GM10847 (cell line): Measurements from ENCODE around the gene PDCL2.

ENCODE experiments used
- POLR2A ChIP-seq: IDR thresholded peaks from 2 replicates; pipeline ENCODE4 v1.6.1; 2011; ENCODE audit not compliant: insufficient read length; ENCODE audit errors: extremely low read depth

PDCL2 gene

DNA sequence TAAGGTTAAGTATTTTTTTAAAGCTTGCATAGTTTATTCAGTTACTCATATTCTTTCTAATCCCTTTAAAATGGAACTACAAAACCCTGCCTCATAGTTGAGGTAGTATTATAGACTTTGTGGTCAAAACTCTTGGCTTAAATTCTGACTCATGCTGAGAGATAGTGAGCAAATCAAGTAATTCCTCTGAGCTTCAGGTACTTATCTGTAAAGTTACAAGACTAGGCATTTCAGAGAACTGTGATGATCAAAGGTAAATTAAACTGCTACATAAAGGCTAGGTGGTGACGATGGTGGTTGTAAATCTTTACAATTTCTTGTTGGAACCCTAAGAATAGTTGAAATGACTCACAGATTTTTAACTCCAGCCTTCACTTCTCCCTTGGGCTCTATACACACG, 42.2 kb downstream of the PDCL2 start:
- TF ChIP-seq POLR2A: no peak

- TF ChIP-seq POLR2A: no peak
These were observed 44.1 kb downstream of the PDCL2 start for GRCh38 chr4:55547918-55548317.

DNA sequence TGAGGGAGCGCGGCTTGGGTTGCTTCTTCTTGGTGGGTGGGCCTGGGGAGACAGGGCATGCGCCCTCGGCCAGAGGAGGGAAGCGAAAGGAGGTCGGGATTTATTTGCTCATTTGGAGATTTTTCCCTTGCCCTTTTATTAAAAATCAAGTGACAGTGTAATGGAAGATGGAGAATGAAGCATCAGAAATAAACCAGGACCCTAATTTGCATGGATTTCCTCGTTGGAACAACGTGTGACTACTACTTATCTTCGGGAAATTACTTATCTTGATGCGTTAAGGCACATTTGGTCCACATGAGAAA, 44.6 kb downstream of the PDCL2 start:
- no peak for TF ChIP-seq POLR2A

DNA sequence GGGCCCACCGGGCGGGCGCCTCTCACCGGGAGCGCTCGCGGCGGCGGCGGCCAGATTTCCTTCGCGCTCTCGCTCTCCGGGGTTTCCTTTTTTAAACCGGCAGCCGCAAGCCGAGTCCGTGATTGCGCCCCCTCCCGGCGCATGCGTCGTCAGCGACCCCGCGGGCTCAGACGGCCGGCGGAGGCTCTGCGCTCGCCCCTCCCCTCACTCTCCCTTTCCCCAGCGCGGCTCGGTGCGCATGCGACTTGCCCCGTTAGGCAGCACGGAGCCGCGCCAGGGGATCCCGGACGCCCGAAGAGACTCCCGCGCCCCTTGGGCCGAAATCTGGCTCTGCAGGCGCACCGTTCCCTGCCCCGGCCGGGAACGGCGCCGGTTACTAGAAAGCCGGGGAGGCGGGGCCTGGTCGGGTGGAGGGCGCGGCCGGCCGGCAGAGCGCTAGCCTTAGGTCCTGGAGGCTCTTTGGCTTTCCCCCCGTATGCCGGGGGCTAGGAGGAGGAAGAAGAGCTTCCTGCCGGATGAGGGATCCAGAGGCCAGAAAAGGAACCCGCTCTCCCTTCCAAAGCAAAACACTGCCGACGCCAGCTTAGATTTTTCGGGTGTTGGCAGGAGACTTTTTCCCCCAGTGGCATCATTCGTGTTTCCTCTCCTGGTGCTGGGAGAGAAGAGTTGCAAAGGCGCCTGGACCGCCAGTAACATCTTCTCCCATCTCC, 45.1 kb downstream of the PDCL2 start, which contains the start of gene CLOCK:
CLOCK (minus strand) TSS at position 154 of the 710 bp plus-strand sequence. CDS start 64,124 bp downstream, outside the sequence.
- TF ChIP-seq POLR2A: peak; percentile 52

DNA sequence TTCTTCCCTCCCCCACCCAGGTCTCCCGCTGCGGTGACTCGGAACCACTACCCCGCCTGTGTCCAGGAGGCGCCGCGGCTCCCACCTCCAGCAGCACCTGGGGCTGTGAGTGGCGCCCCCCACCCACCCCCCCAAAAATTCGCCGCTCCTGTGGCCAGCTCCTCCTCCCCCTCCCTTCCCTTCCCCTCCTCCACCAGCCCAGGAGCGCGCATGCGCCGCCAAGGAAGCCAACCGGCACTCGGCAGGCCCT, 45.6 kb downstream of the PDCL2 start:
- TF ChIP-seq POLR2A: no peak

- peak; percentile 25 for TF ChIP-seq POLR2A
These were observed 46.2 kb downstream of the PDCL2 start for GRCh38 chr4:55545641-55546505.

DNA sequence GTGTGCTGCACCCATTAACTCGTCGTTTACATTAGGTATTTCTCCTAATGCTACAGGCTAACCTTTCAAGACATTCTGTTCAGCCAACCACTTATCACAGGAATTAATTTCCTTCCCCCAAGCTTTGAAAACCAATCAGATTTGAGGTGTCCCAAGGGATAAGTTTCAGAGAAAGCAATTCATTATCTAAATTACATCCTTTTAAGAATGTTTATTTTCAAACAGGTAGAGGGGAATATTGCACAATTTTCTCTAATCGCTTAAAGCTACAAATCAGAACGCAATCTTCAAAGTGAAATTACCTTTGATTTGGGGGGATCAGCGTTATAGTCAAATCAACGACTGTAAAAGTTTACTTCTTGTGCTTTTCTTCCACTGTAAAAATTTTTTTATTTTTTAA, 46.9 kb downstream of the PDCL2 start:
- no peak for TF ChIP-seq POLR2A

DNA sequence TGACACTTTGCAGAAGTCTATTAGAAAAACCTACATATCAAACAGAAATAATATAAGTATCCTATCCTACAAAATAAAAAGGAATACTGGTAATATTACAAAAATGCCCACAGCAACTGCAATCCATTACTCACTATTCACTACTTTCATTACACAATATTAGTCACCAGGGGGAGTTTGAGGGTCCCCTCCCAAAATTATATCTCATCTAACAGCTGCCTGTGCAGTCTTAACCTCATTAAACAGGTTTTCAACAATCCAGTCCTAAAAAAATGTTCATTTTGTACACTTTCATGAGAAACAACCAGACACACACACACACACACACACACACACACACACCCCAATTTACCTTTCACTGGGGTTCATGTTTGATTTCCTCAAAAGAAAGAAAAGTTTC, 48.2 kb downstream of the PDCL2 start:
- no peak for TF ChIP-seq POLR2A

GRCh38 chr4:55540271-55540670, 51.8 kb downstream of the PDCL2 start:
- TF ChIP-seq POLR2A: no peak

DNA sequence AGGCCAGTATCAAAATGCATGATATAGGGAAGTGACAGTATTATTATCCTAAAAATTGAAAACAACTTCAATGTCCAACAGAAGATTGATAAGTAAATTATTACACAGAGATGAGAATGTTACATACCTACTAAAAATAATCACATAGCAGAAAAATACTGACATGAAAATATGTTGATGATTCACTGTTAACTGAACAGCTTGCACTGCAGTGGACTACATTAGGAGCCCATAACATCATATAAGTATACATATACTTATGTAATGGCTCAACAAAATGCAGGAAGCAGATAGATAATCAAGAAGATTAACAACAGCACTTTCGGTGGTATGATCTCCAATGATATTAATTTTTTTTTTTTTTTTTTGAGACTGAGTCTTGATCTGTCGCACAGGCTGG, 52.4 kb downstream of the PDCL2 start:
- TF ChIP-seq POLR2A: no peak

DNA sequence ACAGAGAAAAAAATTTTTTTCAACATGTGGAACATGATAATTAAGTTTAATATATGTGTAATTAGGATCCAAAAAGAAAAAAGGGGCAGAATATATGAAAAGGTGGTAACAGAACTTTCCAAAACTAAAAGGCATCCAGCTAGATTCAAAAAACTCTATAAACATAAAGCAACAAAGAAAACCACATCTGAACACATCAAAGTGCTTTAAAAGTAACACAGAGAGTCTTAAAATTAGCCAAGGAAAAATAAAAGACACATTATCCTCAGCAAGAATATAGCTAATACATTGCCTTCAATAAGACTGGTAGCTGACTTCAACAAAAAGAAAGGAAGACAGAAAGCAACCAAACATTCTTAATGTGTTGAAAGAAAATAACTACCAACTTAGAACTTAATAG, 53.5 kb downstream of the PDCL2 start:
- no peak for TF ChIP-seq POLR2A

GRCh38 chr4:55534306-55534705, 57.7 kb downstream of the PDCL2 start:
- TF ChIP-seq POLR2A: no peak

DNA sequence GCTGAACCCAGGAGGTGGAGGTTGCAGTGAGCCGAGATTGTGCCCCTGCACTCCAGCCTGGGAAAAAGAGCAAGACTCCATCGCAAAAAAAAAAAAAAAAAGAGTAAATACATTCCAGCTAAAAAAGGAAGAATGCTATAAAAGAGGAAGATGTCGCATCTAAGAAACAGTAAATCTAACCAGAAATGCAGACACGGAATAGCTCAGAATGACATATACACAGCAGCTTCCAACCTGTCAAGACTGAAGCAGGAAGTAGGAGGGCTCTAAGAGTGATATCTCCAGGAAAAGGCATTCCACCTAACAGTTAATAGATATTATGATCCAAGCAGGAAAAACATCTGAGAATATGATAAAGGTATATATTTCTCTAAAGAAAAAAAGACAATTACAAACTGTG, 61.4 kb downstream of the PDCL2 start:
- no peak for TF ChIP-seq POLR2A

DNA sequence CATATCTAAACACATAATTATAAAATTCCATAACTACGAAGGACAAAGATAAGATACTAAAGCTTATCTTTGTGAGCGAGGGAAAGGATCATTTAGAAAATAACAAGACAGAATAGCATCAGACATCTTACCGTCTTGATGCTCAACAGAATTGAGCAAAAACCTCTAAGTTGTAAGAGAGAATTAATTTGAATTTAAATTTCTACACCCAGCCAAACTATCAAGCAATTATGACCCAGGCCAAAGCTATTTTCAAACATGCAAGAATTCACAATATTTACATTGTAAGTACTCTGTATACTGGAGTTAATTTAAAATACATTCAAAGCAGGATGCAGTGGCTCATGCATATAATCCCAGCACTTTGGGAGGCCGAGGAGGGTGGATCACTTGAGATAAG, 61.9 kb downstream of the PDCL2 start:
- no peak for TF ChIP-seq POLR2A

GRCh38 chr4:55528491-55528890, 63.6 kb downstream of the PDCL2 start:
- no peak for TF ChIP-seq POLR2A

DNA sequence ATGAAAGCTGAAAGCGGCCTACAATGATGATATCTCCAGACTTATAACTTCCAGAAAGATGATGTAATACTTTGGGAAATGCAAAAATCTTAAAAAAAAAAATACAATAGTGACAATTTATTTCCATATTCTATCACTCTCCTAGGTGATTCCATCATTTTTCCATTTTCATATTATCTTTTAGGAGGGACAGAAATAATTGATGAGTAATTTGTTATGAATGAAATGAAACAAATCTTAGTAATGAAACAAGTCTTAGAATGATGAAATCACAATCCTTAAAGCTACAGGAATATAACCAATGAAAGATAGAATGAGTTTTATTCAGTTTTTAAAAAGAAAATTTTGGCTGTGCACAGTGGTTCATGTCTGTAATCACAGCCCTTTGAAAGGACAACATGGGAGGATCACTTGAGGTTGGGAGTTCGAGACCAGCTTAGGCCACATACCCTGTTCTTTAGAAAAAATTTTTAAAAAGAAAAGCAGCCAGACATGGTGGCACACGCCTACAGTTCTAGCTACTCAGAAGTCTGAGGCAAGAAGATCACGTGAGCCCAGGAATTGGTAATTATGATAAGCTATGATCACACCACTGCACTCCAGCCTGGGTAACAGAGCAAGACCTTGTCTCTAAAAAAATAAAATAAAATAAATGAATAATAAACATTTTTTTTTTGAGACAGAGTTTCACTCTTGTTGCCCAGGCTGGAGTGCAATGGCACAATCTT, 67.0 kb downstream of the PDCL2 start:
- no peak for TF ChIP-seq POLR2A
